22Rv1 (cell line): Measurements from ENCODE around the gene PXDN.

Source experiments
- H3K27ac ChIP-seq: fragments of 450-650 bp; 2 replicates; pipeline ENCODE4 v1.5.1; 2017
- ZFX ChIP-seq: fragments of 450-650 bp; IDR thresholded peaks from 2 replicates; pipeline ENCODE4 v1.6.1; 2017; ENCODE audit warnings: antibody characterized with exemption, borderline replicate concordance
- TF ChIP-seq, protein P1 (sequence below): fragments of 450-650 bp; IDR thresholded peaks from 2 replicates; pipeline ENCODE4 v1.5.1; 2017; ENCODE audit warnings: mild to moderate bottlenecking

PXDN gene

DNA sequence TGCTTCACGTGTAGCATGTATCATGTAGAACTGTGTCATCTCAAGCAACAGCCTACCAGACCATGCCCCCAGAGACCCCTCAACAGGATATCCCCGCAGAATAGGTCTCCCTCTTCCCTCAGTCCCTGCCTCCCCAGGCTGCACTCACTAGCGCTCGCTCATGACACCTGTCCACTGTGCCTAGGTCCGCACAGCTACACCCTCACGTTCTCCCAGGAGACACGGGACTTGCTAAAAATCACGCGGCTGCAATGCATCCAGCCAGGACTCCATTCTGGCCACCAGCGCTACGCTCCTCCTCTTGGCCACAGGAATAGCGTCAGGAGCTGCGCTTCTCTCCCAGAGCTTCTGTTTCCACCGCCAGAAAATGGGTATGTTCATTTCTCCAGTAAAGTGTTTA is 2.5 kb downstream of the PXDN start:
- TF ChIP-seq, protein P1, sequence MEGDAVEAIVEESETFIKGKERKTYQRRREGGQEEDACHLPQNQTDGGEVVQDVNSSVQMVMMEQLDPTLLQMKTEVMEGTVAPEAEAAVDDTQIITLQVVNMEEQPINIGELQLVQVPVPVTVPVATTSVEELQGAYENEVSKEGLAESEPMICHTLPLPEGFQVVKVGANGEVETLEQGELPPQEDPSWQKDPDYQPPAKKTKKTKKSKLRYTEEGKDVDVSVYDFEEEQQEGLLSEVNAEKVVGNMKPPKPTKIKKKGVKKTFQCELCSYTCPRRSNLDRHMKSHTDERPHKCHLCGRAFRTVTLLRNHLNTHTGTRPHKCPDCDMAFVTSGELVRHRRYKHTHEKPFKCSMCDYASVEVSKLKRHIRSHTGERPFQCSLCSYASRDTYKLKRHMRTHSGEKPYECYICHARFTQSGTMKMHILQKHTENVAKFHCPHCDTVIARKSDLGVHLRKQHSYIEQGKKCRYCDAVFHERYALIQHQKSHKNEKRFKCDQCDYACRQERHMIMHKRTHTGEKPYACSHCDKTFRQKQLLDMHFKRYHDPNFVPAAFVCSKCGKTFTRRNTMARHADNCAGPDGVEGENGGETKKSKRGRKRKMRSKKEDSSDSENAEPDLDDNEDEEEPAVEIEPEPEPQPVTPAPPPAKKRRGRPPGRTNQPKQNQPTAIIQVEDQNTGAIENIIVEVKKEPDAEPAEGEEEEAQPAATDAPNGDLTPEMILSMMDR, result no peak
- TF ChIP-seq ZFX, result no peak

DNA sequence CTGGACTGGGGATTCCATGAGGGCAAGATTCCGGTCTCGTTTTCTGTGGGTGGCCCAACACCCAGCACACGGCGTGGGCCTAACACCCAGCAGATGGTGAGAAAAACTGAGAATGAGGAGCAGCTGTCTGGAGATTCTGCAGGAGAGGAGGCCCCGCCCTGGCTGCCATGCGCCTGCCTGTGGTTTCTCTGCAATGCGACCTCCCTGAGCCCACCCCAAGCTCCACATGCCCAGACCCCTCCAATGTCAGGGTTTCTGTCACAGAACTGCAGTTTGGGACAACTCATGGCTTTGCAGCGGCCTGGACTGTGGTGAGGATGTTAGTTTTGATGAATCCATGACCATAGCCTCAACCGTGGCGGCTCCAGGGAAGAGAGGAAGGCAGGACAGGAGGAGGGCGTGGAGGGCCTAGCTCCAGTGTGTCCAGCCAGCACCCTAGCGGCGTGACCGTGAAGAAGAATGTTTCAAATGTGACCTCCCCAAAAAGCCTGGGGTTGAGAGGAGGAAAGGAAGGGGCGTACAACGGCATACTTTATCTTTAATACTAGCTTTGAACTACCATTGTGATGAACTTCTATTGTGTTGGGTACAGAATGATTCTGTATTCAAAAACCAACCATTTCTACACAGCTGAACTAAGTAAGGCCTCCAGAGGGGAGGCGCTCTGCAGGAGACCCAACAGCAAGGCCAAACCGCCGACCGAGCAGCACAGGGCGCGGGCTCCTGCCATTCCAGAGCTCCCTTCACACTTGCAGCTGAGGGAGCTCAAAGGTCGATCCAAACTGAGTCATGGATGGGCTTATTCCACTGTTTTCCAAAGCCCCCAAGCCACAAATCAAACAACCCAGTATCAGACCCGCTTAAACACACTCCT is 3.4 kb downstream of the PXDN start:
- TF ChIP-seq, protein P1, result no peak
- TF ChIP-seq ZFX, result no peak
- H3K27ac ChIP-seq, result no peak overlapping the region

More for the DNA sequence above, 2.5 kb downstream of the PXDN start:
- no peak overlapping the region for H3K27ac ChIP-seq

DNA sequence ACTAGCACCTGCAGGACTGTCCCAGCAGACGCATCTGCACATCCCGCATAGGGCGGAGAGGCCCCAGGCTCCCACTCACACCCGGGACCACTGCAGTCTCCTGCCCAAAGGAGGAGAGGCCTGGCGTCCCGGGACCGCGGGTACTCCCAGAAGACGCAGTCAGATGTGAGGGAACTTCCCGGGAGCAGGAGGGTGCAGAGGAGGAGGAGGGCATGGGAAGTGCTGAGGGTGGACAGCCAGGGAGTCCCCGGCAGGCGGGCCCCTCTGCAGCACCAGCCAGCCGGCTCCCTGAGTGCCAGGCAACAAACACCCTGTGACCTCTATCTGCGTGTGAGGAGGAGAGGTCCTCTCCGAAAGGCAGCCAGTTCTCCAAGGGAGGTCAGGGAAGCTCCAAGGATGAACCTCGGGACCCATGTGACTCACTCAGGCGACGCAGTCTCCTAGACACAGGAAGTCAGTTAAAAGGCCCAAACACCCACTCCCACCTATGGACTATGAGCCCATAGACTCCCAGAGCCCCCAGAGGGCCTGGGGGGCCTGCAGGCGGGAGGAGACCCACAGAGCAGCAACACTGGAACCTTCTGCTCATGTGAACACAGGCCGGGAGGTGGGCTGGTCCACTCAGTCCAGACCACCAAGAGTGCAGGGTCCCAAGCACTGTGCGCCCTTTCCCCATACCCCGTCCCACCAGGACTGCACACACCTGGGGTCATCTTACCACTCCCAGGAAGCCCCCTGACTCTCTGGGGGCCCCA is 4.2 kb downstream of the PXDN start:
- TF ChIP-seq ZFX, result no peak
- H3K27ac ChIP-seq, result no peak overlapping the region

DNA sequence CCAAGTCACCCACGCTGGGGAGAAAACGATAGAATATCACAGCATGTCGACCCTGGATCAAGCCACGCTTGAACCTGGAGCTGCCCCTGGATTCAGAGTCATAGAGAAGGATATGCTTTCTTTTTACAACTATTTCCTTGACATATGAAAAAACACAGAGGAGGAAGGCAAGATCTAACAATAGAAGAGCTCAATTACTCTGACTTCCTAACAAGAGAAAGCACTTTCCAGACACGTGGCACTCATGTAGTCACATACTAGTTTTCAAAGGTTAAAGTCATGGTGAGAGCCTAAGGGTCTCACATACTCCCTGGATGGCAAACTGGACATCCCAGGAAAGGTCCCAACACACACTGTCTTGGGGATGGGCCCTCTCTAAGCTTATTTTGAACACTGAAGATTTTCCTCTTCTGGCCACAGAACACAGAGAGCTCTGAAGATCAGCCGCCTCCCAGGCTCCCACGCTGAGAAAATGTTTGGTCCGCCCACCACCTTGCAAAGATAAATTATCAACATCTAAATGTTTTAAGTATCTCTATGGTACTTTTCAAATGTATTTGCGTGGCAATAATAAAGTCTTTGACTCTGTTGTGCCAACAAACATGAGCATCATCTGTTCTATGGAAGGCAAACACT is 4.9 kb downstream of the PXDN start:
- no peak for TF ChIP-seq ZFX
- TF ChIP-seq, protein P1, result no peak

DNA sequence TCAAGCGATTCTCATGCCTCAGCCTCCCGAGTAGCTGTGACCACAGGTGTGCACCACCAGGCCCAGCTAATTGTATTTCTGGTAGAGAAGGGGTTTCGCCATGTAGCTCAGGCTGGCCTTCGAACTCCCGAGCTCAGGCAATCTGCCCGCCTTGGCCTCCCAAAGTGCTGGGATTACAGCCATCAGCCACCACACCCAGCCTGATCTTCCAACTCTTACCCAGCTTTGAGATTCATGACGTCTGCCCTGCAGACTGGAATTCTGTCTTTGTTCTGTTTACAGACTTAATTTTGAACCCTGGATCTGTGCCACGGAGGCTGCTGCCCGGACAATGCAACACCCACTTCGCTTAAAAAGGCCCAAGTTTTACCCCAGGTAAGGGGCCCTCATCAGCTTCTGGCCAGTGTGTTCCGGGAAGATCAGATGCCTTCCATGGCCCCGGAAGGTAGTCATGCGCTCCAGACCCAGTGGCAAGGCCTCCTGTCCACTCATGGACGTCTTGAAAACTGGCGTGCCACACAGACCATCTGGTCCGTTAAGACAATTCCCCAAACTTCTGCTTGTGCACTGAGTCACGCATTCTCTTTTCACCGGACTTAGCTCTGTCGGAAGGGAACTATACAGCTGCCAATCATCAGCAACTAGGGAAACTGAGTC is 5.5 kb downstream of the PXDN start:
- no peak overlapping the region for H3K27ac ChIP-seq
- TF ChIP-seq ZFX, result no peak
- TF ChIP-seq, protein P1, result no peak

More for the DNA sequence above, 4.9 kb downstream of the PXDN start:
- H3K27ac ChIP-seq, result no peak overlapping the region

DNA sequence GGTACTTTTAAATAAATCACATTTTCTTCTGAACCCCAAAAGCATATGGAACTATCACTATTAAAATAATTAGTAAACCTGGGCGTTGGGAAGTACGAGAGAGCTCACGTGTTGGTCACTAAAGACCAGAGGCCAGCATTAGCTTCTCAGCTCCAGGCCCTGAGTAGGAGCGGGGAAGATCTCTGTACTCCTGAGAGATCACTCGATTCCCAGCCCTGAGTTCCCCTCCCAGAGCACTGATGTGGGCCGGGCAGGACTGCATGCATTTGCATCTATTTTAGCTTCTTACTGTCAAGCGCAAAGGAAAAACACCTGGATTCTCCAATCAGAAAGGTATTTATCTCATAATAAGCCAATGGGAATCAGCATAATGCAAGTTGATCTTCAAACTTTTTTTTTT is 6.2 kb downstream of the PXDN start:
- TF ChIP-seq, protein P1, result no peak
- no peak for TF ChIP-seq ZFX
- H3K27ac ChIP-seq, result no peak overlapping the region

DNA sequence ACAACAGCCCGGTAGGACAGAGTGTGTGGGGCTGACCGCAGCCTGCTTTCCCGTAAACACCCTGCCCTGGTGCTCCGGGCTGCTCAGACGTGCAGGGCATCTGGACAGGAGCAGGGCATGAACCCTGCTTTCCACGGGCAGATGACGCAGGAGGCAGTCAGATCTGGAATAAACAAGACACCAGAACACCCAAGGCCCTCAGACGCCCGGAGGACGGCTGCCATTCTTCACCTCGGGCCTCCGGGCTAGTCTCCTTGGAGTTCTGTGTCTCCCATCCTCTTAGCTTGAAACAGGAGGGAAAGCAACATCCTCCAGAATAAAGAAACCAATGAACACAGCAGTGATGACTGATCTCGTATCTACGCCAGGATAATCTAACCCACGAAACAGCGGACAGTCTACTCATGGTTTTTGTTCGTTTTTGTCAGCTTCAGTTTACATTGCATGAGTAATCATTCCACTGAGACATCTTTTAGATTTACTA is 7.3 kb downstream of the PXDN start:
- H3K27ac ChIP-seq, result no peak overlapping the region
- TF ChIP-seq, protein P1, result no peak
- no peak for TF ChIP-seq ZFX
